ENCODE data around the gene ANAPC10.

Gene ANAPC10

GRCh38 chr4:145056325-145057130 lies 41.5 kb downstream of the ANAPC10 start:
- DNase-seq (ENCODE audit: low spot score in 2 of 2): no peak
- in situ Hi-C loops (cut with MboI; ENCODE audit: low sequenced_read_pairs): loop anchor here (25.0 kb wide), 1 partner anchor 869 kb away; no protein-coding TSS in a partner anchor

GRCh38 chr4:145055533-145056257 lies 42.3 kb downstream of the ANAPC10 start:
- no peaks in the 10 kb centered on the region for H3K36me3 ChIP-seq (replicated peaks)
- no peaks in the 10 kb centered on the region for H3K27me3 ChIP-seq (ENCODE audit: low read depth)
- no peak for DNase-seq (ENCODE audit: low spot score in 2 of 2)
- in situ Hi-C loops (cut with MboI; ENCODE audit: low sequenced_read_pairs): loop anchor here (25.0 kb wide), 1 partner anchor 868 kb away; no protein-coding TSS in a partner anchor
- H3K4me3 ChIP-seq: no peak overlapping the region
- no peaks in the 10 kb centered on the region for H3K9me3 ChIP-seq
- peaks cover 3% of the 10 kb centered on the region; the same call in 1 of the 2 replicates for H3K4me1 ChIP-seq

More at GRCh38 chr4:145056325-145057130, 41.5 kb downstream of the ANAPC10 start:
- H3K4me3 ChIP-seq: no peak overlapping the region
- no peaks in the 10 kb centered on the region for H3K36me3 ChIP-seq (replicated peaks)
- H3K9me3 ChIP-seq: no peaks in the 10 kb centered on the region
- no peaks in the 10 kb centered on the region for H3K27me3 ChIP-seq (ENCODE audit: low read depth)
- peaks cover 3% of the 10 kb centered on the region; the same call in 1 of the 2 replicates for H3K4me1 ChIP-seq

GRCh38 chr4:145049241-145049640 lies 48.8 kb downstream of the ANAPC10 start:
- no peak overlapping the region for H3K4me3 ChIP-seq
- H3K4me1 ChIP-seq: no peaks in the 10 kb centered on the region; the same call in 1 of the 2 replicates
- no peaks in the 10 kb centered on the region for H3K9me3 ChIP-seq
- no peaks in the 10 kb centered on the region for H3K36me3 ChIP-seq (replicated peaks)
- no peaks in the 10 kb centered on the region for H3K27me3 ChIP-seq (ENCODE audit: low read depth)
- DNase-seq (ENCODE audit: low spot score in 2 of 2): no peak
- in situ Hi-C loops (cut with MboI; ENCODE audit: low sequenced_read_pairs): no loop called here

GRCh38 chr4:145048817-145049216 lies 49.2 kb downstream of the ANAPC10 start:
- DNase-seq (ENCODE audit: low spot score in 2 of 2): no peak
- Histone ChIP-seq H3K9me3 (no peaks in the 10 kb centered on the region), H3K4me1 (no peaks in the 10 kb centered on the region; the same call in 1 of the 2 replicates), H3K36me3 (replicated peaks) (no peaks in the 10 kb centered on the region), H3K27me3 (ENCODE audit: low read depth) (no peaks in the 10 kb centered on the region), H3K4me3 (no peak overlapping the region)
- in situ Hi-C loops (cut with MboI; ENCODE audit: low sequenced_read_pairs): no loop called here

GRCh38 chr4:145047151-145047550 lies 50.8 kb downstream of the ANAPC10 start:
- H3K4me3 ChIP-seq: no peak overlapping the region
- no peak for DNase-seq (ENCODE audit: low spot score in 2 of 2)
- no peaks in the 10 kb centered on the region; the same call in 1 of the 2 replicates for H3K4me1 ChIP-seq
- no peaks in the 10 kb centered on the region for H3K36me3 ChIP-seq (replicated peaks)
- in situ Hi-C loops (cut with MboI; ENCODE audit: low sequenced_read_pairs): no loop called here
- H3K9me3 ChIP-seq: no peaks in the 10 kb centered on the region
- no peaks in the 10 kb centered on the region for H3K27me3 ChIP-seq (ENCODE audit: low read depth)

- no peaks in the 10 kb centered on the region for H3K9me3 ChIP-seq
- no peak for DNase-seq (ENCODE audit: low spot score in 2 of 2)
- H3K4me3 ChIP-seq: no peak overlapping the region
- in situ Hi-C loops (cut with MboI; ENCODE audit: low sequenced_read_pairs): no loop called here
- no peaks in the 10 kb centered on the region for H3K36me3 ChIP-seq (replicated peaks)
- H3K4me1 ChIP-seq: no peaks in the 10 kb centered on the region; the same call in 1 of the 2 replicates
- no peaks in the 10 kb centered on the region for H3K27me3 ChIP-seq (ENCODE audit: low read depth)
These were observed 52.8 kb downstream of the ANAPC10 start for GRCh38 chr4:145045180-145045579.

- Histone ChIP-seq H3K4me1 (no peaks in the 10 kb centered on the region; the same call in 1 of the 2 replicates), H3K27me3 (ENCODE audit: low read depth) (no peaks in the 10 kb centered on the region), H3K4me3 (no peak overlapping the region), H3K9me3 (no peaks in the 10 kb centered on the region), H3K36me3 (replicated peaks) (no peaks in the 10 kb centered on the region)
- in situ Hi-C loops (cut with MboI; ENCODE audit: low sequenced_read_pairs): no loop called here
- DNase-seq (ENCODE audit: low spot score in 2 of 2): no peak
These were observed 53.7 kb downstream of the ANAPC10 start for GRCh38 chr4:145044341-145044740.

- H3K4me1 ChIP-seq: no peaks in the 10 kb centered on the region; the same call in 1 of the 2 replicates
- H3K9me3 ChIP-seq: no peaks in the 10 kb centered on the region
- peak in 1 of 2 experiments; percentile 8 for DNase-seq (ENCODE audit: low spot score in 2 of 2)
- in situ Hi-C loops (cut with MboI; ENCODE audit: low sequenced_read_pairs): no loop called here
- no peaks in the 10 kb centered on the region for H3K36me3 ChIP-seq (replicated peaks)
- H3K27me3 ChIP-seq (ENCODE audit: low read depth): no peaks in the 10 kb centered on the region
- no peak overlapping the region for H3K4me3 ChIP-seq
These were observed 54.7 kb downstream of the ANAPC10 start for GRCh38 chr4:145043306-145043705.

- Histone ChIP-seq H3K27me3 (ENCODE audit: low read depth) (no peaks in the 10 kb centered on the region), H3K4me1 (no peaks in the 10 kb centered on the region; the same call in 1 of the 2 replicates), H3K9me3 (no peaks in the 10 kb centered on the region), H3K4me3 (no peak overlapping the region), H3K36me3 (replicated peaks) (no peaks in the 10 kb centered on the region)
- in situ Hi-C loops (cut with MboI; ENCODE audit: low sequenced_read_pairs): no loop called here
- DNase-seq (ENCODE audit: low spot score in 2 of 2): no peak
These were observed 55.3 kb downstream of the ANAPC10 start for GRCh38 chr4:145042601-145043285.

- Histone ChIP-seq H3K4me1 (no peaks in the 10 kb centered on the region; the same call in 1 of the 2 replicates), H3K4me3 (no peak overlapping the region), H3K36me3 (replicated peaks) (no peaks in the 10 kb centered on the region), H3K9me3 (no peaks in the 10 kb centered on the region), H3K27me3 (ENCODE audit: low read depth) (no peaks in the 10 kb centered on the region)
- in situ Hi-C loops (cut with MboI; ENCODE audit: low sequenced_read_pairs): no loop called here
- no peak for DNase-seq (ENCODE audit: low spot score in 2 of 2)
These were observed 56.6 kb downstream of the ANAPC10 start for GRCh38 chr4:145041378-145041777.

- H3K9me3 ChIP-seq: no peaks in the 10 kb centered on the region
- no peaks in the 10 kb centered on the region for H3K27me3 ChIP-seq (ENCODE audit: low read depth)
- DNase-seq (ENCODE audit: low spot score in 2 of 2): no peak
- no peak overlapping the region for H3K4me3 ChIP-seq
- no peaks in the 10 kb centered on the region; the same call in 1 of the 2 replicates for H3K36me3 ChIP-seq (replicated peaks)
- in situ Hi-C loops (cut with MboI; ENCODE audit: low sequenced_read_pairs): no loop called here
- H3K4me1 ChIP-seq: no peaks in the 10 kb centered on the region
These were observed 62.4 kb downstream of the ANAPC10 start for GRCh38 chr4:145035494-145036136.

GRCh38 chr4:145034727-145035211 lies 63.2 kb downstream of the ANAPC10 start:
- in situ Hi-C loops (cut with MboI; ENCODE audit: low sequenced_read_pairs): no loop called here
- Histone ChIP-seq H3K9me3 (no peaks in the 10 kb centered on the region), H3K4me3 (no peak overlapping the region), H3K36me3 (replicated peaks) (no peaks in the 10 kb centered on the region; the same call in 1 of the 2 replicates), H3K27me3 (ENCODE audit: low read depth) (no peaks in the 10 kb centered on the region), H3K4me1 (no peaks in the 10 kb centered on the region)
- no peak for DNase-seq (ENCODE audit: low spot score in 2 of 2)

- H3K4me1 ChIP-seq: no peaks in the 10 kb centered on the region
- no peaks in the 10 kb centered on the region; the same call in 1 of the 2 replicates for H3K36me3 ChIP-seq (replicated peaks)
- no peaks in the 10 kb centered on the region for H3K27me3 ChIP-seq (ENCODE audit: low read depth)
- peaks cover 5% of the 10 kb centered on the region; the same call in 1 of the 2 replicates for H3K9me3 ChIP-seq
- DNase-seq (ENCODE audit: low spot score in 2 of 2): no peak
- no peak overlapping the region for H3K4me3 ChIP-seq
- in situ Hi-C loops (cut with MboI; ENCODE audit: low sequenced_read_pairs): no loop called here
These were observed 78.7 kb downstream of the ANAPC10 start for GRCh38 chr4:145019346-145019745.

All from HAP-1 (cell line).